ENCODE measurements around the gene RBM10. TPM values are rescaled to one million over a fixed set of nuclear protein-coding genes. Genes with fewer than 3 reads are reported as not detected.

Gene RBM10
- total RNA-seq, 1 experiment from 2014 or later = 56.9 TPM

GRCh38 chrX:47174376-47174775, 29.4 kb downstream of the RBM10 start:
- Histone ChIP-seq H3K79me2 (ENCODE audit: insufficient read depth, low read length) (no peaks in the 10 kb centered on the region), H3K36me3 (ENCODE audit: control insufficient read depth in 1 of 2, insufficient read depth in 2 of 2, low read length in 2 of 2) (no peaks in the 10 kb centered on the region), H3K4me3 (replicated peaks in 1 of 2; ENCODE audit: low read depth in 1 of 2, low read length in 2 of 2) (no peak overlapping the region), H3K9me3 (ENCODE audit: control insufficient read depth in 1 of 2, insufficient read depth in 1 of 2, low read depth in 1 of 2, low read length in 2 of 2) (no peaks in the 10 kb centered on the region), H3K4me1 (ENCODE audit: control insufficient read depth in 1 of 2, insufficient read depth in 2 of 2, low read length in 2 of 2) (no peaks in the 10 kb centered on the region), H3K4me2 (ENCODE audit: low read length) (no peak overlapping the region), H3K27ac (ENCODE audit: low read depth, low read length) (no peak overlapping the region), H2AFZ (ENCODE audit: low read depth, low read length, poor library complexity, severe bottlenecking) (no peak overlapping the region), H3K9me2 (ENCODE audit: insufficient read depth) (no peaks in the 10 kb centered on the region), H3K27me3 (ENCODE audit: insufficient read depth, low read length) (no peaks in the 10 kb centered on the region), H4K20me1 (ENCODE audit: insufficient read depth) (no peaks in the 10 kb centered on the region), H3K9ac (ENCODE audit: low read length) (no peak overlapping the region)
- intact Hi-C loops (cut with micrococcal nuclease) = no loop called here
- ChIA-PET CTCF (no interaction called here), POLR2A (no interaction called here), RAD21 (ENCODE audit: low non-redundant PET in 1 of 2, low total read pairs in 2 of 2, uncharacterized antibody in 2 of 2, unreplicated experiment in 2 of 2) (no interaction called here)
- ATAC-seq (no peak), DNase-seq (ENCODE audit: low read depth, low spot score) (no peak)
- no TSS peak for BruUV-seq (replicated peaks)
- TF ChIP-seq EGR1 (IDR thresholded peaks at IDR 0.05; ENCODE audit: low read depth) = no peak
- no peak for TF ChIP-seq EZH2 (IDR thresholded peaks at IDR 0.05)
- TF ChIP-seq EZH2phosphoT487 (IDR thresholded peaks at IDR 0.05; ENCODE audit: borderline replicate concordance) = no peak

DNA sequence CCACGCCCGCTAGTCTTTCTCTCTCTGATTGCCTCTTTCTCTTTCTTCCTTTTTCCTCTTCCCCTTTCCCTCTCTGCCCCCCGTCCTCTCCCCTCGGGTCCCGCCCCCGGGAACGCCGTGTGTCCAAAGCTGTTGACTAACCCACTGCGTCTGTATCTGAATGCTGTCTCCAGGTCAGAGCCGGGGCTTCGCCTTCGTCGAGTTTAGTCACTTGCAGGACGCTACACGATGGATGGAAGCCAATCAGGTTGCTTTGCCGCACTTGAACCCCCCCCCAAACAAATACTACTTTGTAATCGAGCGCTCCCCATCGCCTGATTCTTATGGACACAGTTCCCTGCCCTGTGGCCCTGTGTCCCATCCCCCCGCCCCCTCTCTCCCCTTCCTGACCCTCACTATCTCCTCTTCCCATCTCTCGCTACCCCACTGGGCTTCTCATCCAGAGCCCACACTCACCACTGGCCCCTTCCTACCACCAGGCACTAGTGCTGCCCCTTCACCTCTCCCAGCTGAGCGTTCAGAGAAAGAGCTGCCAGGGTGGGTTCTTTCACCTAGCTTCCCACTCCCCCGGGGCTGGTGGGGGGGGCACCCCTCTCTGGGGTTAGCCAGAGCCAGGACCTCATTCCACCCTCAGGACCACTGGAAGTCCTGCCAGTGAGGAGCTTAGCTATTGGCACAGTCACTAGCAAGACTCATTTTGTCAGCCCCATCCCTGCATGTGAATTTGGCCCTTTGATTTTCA, 30.0 kb downstream of the RBM10 start:
- RAD21 ChIA-PET (ENCODE audit: low non-redundant PET in 1 of 2, low total read pairs in 2 of 2, uncharacterized antibody in 2 of 2, unreplicated experiment in 2 of 2) = no interaction called here
- TF ChIP-seq EZH2 (IDR thresholded peaks at IDR 0.05) (no peak), CBX3 (IDR thresholded peaks at IDR 0.05; ENCODE audit: low read depth) (no peak), SIN3A (IDR thresholded peaks at IDR 0.05; ENCODE audit: low read depth) (no peak), CTCF (IDR thresholded peaks at IDR 0.05 in 2 of 3, conservative IDR thresholded peaks at IDR 0.05 in 1 of 3; ENCODE audit: borderline replicate concordance in 1 of 3, insufficient read depth in 1 of 3, low read depth in 2 of 3, low read length in 2 of 3) (no peak), MAX (IDR thresholded peaks at IDR 0.05) (no peak), TCF7L2 (IDR thresholded peaks at IDR 0.05; ENCODE audit: borderline replicate concordance, extremely low read depth, insufficient read depth, insufficient read length) (no peak), POLR2AphosphoS5 (IDR thresholded peaks at IDR 0.05; ENCODE audit: low read depth, low read length) (no peak), FOSL1 (IDR thresholded peaks at IDR 0.05; ENCODE audit: low read depth) (no peak), ELF1 (IDR thresholded peaks at IDR 0.05; ENCODE audit: borderline replicate concordance, low read depth) (no peak), ZFX (IDR thresholded peaks at IDR 0.05) (no peak), EZH2phosphoT487 (IDR thresholded peaks at IDR 0.05; ENCODE audit: borderline replicate concordance) (no peak), CEBPB (IDR thresholded peaks at IDR 0.05; ENCODE audit: low read depth) (no peak)
- TF ChIP-seq, protein P1, sequence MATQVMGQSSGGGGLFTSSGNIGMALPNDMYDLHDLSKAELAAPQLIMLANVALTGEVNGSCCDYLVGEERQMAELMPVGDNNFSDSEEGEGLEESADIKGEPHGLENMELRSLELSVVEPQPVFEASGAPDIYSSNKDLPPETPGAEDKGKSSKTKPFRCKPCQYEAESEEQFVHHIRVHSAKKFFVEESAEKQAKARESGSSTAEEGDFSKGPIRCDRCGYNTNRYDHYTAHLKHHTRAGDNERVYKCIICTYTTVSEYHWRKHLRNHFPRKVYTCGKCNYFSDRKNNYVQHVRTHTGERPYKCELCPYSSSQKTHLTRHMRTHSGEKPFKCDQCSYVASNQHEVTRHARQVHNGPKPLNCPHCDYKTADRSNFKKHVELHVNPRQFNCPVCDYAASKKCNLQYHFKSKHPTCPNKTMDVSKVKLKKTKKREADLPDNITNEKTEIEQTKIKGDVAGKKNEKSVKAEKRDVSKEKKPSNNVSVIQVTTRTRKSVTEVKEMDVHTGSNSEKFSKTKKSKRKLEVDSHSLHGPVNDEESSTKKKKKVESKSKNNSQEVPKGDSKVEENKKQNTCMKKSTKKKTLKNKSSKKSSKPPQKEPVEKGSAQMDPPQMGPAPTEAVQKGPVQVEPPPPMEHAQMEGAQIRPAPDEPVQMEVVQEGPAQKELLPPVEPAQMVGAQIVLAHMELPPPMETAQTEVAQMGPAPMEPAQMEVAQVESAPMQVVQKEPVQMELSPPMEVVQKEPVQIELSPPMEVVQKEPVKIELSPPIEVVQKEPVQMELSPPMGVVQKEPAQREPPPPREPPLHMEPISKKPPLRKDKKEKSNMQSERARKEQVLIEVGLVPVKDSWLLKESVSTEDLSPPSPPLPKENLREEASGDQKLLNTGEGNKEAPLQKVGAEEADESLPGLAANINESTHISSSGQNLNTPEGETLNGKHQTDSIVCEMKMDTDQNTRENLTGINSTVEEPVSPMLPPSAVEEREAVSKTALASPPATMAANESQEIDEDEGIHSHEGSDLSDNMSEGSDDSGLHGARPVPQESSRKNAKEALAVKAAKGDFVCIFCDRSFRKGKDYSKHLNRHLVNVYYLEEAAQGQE (IDR thresholded peaks at IDR 0.05; ENCODE audit: low read depth) = no peak

More for the DNA sequence above, 30.0 kb downstream of the RBM10 start:
- H3K36me3 ChIP-seq (ENCODE audit: control insufficient read depth in 1 of 2, insufficient read depth in 2 of 2, low read length in 2 of 2) = no peaks in the 10 kb centered on the region
- ChIA-PET CTCF (no interaction called here), POLR2A (no interaction called here)
- ATAC-seq (no peak), DNase-seq (ENCODE audit: low read depth, low spot score) (no peak)
- no peaks in the 10 kb centered on the region for H3K79me2 ChIP-seq (ENCODE audit: insufficient read depth, low read length)
- no peaks in the 10 kb centered on the region for H3K9me3 ChIP-seq (ENCODE audit: control insufficient read depth in 1 of 2, insufficient read depth in 1 of 2, low read depth in 1 of 2, low read length in 2 of 2)
- H3K27me3 ChIP-seq (ENCODE audit: insufficient read depth, low read length) = no peaks in the 10 kb centered on the region
- no peak overlapping the region for H3K4me2 ChIP-seq (ENCODE audit: low read length)
- no peak overlapping the region for H3K4me3 ChIP-seq (replicated peaks in 1 of 2; ENCODE audit: low read depth in 1 of 2, low read length in 2 of 2)
- H3K9ac ChIP-seq (ENCODE audit: low read length) = no peak overlapping the region
- no peaks in the 10 kb centered on the region for H4K20me1 ChIP-seq (ENCODE audit: insufficient read depth)
- no peaks in the 10 kb centered on the region for H3K9me2 ChIP-seq (ENCODE audit: insufficient read depth)
- no peaks in the 10 kb centered on the region for H3K4me1 ChIP-seq (ENCODE audit: control insufficient read depth in 1 of 2, insufficient read depth in 2 of 2, low read length in 2 of 2)
- no peak overlapping the region for H3K27ac ChIP-seq (ENCODE audit: low read depth, low read length)
- H2AFZ ChIP-seq (ENCODE audit: low read depth, low read length, poor library complexity, severe bottlenecking) = no peak overlapping the region
- no TSS peak for BruUV-seq (replicated peaks)
- intact Hi-C loops (cut with micrococcal nuclease) = no loop called here
